A549 treated with GW870086 at 1 μM for 4 hours (cell line): ENCODE results near the gene SLAIN2. TPM values are rescaled to one million over a fixed set of nuclear protein-coding genes. Genes with fewer than 3 reads are reported as not detected.

Experiments
- total RNA-seq: library from RNA; stranded (reverse); fragments of 200-300 nt; extraction: Qiagen RNA extraction; gene quantifications from 5 replicates; pipeline ENCODE4 v1.2.3, GENCODE V29; 2022; ENCODE audit warnings: low read depth

The SLAIN2 gene
- 16.6 to 22.8 TPM (median 18.3 TPM) in 5 replicates for total RNA-seq

DNA sequence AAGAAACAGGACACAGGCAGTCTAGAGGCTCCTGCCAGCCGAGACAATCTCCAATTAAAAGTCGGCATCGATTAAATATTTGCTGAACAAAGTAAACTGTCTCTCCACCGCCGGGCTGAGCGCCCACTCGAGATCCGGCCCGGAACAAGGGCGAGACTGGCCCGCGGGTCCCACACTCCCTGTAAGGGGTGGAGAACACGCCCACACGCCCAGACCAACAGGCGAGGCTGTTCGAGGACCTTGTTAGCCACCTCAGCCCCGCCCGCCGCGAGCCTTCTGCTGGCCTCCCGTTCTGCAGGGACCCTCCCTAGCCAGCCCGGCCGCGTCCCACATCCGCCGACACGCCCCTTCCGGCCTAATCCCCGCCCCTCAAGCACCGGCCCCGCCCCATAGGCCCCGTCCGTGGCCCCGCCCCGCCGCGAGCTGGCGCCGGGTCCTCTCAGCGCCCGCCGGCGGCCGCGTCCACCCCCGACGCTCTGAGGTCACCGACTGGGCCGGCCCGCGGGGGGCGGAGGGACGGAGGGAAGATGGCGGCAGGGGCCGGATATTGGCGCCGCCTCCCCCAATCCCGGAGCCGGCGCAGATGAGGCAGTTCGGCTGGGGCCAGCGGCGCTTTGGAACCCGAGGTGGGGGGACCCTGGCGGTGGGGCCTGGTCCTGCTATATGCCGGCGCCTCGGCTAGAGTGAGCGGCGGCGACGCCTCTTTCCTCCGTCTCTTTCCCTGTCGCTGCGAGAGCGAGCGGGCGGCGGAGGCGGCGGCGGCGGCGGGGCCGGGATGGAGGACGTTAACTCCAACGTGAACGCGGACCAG lies at the start of gene SLAIN2:
Gene SLAIN2, plus strand, starts transcription at position 565 of the 811 bp plus-strand sequence. Its CDS starts 211 bp downstream, at position 776.

Other genes starting within 250 kb of the SLAIN2 start
- gene TXK, start 207.3 kb upstream of the SLAIN2 start, total RNA-seq = 0.10 to 0.34 TPM (median 0.24 TPM) in 4 of 5 replicates, not detected in the other
- gene TEC, start 71.7 kb upstream of the SLAIN2 start, total RNA-seq = 2.3 to 2.9 TPM (median 2.3 TPM) in 5 replicates
- 4.5 to 7.6 TPM (median 7.4 TPM) in 5 replicates for gene SLC10A4, start 141.8 kb downstream of the SLAIN2 start, total RNA-seq
- 0.14 TPM in 1 of 5 replicates, not detected in the others for gene ZAR1, start 148.7 kb downstream of the SLAIN2 start, total RNA-seq